COR-L47 (cell line): ENCODE results near the gene PGLYRP4.
"Not testable (repeated sequence)": the region's sequence is repeated elsewhere in the genome, so short reads cannot be mapped to it uniquely, and the experiment has no call there.

Source experiments
- DNase-seq: peaks from one replicate; lab custom pipeline; 2025; lab: John Stamatoyannopoulos, UW

Gene PGLYRP4

GRCh38 chr1:153356392-153357075 is 7.9 kb upstream of the PGLYRP4 start:
- no peak for DNase-seq

- DNase-seq, result peak; percentile 76
These were observed 6.9 kb upstream of the PGLYRP4 start for GRCh38 chr1:153355445-153356071.

GRCh38 chr1:153354515-153355193 is 6.0 kb upstream of the PGLYRP4 start:
- no peak for DNase-seq

GRCh38 chr1:153353226-153353947 is 4.7 kb upstream of the PGLYRP4 start:
- DNase-seq, result peak; percentile 21

- peak; percentile 73 for DNase-seq
These were observed 3.9 kb upstream of the PGLYRP4 start for GRCh38 chr1:153352523-153352922.

GRCh38 chr1:153350321-153350957 is 1.8 kb upstream of the PGLYRP4 start:
- DNase-seq, result no peak

- peak; percentile 14 for DNase-seq
These were observed 1.0 kb upstream of the PGLYRP4 start for GRCh38 chr1:153349363-153350320.

GRCh38 chr1:153347856-153348255 is 785 bp downstream of the PGLYRP4 start:
- DNase-seq, result no peak

GRCh38 chr1:153347049-153347448 is 1.6 kb downstream of the PGLYRP4 start:
- not testable (repeated sequence) for DNase-seq

- DNase-seq, result no peak
These were observed 2.4 kb downstream of the PGLYRP4 start for GRCh38 chr1:153346077-153346723.

GRCh38 chr1:153345187-153346076 is 3.2 kb downstream of the PGLYRP4 start:
- no peak for DNase-seq

GRCh38 chr1:153344718-153345025 is 4.0 kb downstream of the PGLYRP4 start:
- DNase-seq, result no peak

- DNase-seq, result no peak
These were observed 4.6 kb downstream of the PGLYRP4 start for GRCh38 chr1:153343811-153344717.

- DNase-seq, result no peak
These were observed 5.5 kb downstream of the PGLYRP4 start for GRCh38 chr1:153343040-153343681.

GRCh38 chr1:153342178-153342577 is 6.5 kb downstream of the PGLYRP4 start:
- no peak for DNase-seq

- no peak for DNase-seq
These were observed 7.2 kb downstream of the PGLYRP4 start for GRCh38 chr1:153341431-153341934.

GRCh38 chr1:153340356-153340755 is 8.3 kb downstream of the PGLYRP4 start:
- DNase-seq, result no peak

GRCh38 chr1:153339802-153340201 is 8.8 kb downstream of the PGLYRP4 start:
- no peak for DNase-seq
